Measurements from ENCODE around the gene WARS2. TPM values are rescaled to one million over a fixed set of nuclear protein-coding genes. Genes with fewer than 3 reads are reported as not detected.

Gene WARS2
- total and polyA plus RNA-seq, 7 donors, result 3.4 to 10.8 (median 7.8) TPM

DNA sequence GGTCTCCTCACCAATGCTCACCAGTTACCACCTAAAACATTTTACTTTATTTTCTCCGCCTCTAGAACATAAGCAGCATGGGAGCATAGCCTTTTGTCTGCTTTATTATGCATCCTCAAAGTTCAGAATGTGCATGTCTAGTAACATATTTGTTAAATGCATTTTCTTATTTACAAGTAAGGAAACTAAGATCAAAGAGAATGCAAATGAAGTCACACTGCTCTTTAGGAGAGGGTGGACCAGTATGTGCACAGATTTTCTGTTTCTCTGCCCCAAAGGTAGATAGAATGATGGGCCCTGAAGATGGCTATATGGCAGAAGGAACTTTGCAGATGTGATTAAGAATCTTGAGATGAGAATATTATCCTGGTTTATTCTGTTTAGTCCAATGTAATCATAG, 9.7 kb upstream of the WARS2 start:
- TF ChIP-seq, protein P1, sequence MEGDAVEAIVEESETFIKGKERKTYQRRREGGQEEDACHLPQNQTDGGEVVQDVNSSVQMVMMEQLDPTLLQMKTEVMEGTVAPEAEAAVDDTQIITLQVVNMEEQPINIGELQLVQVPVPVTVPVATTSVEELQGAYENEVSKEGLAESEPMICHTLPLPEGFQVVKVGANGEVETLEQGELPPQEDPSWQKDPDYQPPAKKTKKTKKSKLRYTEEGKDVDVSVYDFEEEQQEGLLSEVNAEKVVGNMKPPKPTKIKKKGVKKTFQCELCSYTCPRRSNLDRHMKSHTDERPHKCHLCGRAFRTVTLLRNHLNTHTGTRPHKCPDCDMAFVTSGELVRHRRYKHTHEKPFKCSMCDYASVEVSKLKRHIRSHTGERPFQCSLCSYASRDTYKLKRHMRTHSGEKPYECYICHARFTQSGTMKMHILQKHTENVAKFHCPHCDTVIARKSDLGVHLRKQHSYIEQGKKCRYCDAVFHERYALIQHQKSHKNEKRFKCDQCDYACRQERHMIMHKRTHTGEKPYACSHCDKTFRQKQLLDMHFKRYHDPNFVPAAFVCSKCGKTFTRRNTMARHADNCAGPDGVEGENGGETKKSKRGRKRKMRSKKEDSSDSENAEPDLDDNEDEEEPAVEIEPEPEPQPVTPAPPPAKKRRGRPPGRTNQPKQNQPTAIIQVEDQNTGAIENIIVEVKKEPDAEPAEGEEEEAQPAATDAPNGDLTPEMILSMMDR (IDR thresholded peaks at IDR 0.05), result no peak
- H3K36me3 ChIP-seq (ENCODE audit: insufficient read depth in 1 of 2, low read depth in 1 of 2), result peaks cover 4 to 20% of the 10 kb centered on the region in 2 donors
- no peaks in the 10 kb centered on the region for H3K27me3 ChIP-seq (ENCODE audit: insufficient read depth in 3 of 3, low read length in 2 of 3)
- no peaks in the 10 kb centered on the region for H3K9me3 ChIP-seq
- WGBS, 3 donors, result 100% methylated on average over 1 of the region's 1 CpG
- intact Hi-C loops (cut with DNase I), result no loop called here
- ATAC-seq, result no peak
- peaks cover 16% of the 10 kb centered on the region for H3K4me1 ChIP-seq
- H3K4me3 ChIP-seq, result no peak overlapping the region
- H3K27ac ChIP-seq, result no peak overlapping the region
- DNase-seq, result no peak

DNA sequence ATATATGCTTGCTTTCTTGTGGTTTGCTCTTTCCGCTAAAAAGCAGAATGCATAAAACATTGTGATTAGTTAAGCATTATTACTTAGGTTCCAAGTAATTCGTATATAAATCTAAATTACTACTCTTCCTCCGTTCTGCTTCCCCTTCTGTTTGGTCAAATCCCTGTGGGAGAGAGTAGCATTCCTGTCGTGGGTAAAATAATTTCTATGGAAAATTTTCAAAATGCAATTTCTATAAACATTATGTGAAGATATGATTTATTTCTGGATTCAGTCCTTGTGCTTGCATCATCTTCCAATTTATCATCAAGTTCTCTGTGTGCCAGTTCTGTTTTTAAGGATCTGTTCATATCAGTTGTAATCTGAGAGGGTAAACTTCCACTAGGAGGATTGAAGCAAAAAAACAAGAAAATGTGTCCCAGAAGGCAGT, 7.2 kb upstream of the WARS2 start:
- intact Hi-C loops (cut with DNase I), result no loop called here
- peaks cover 4 to 22% of the 10 kb centered on the region in 2 donors for H3K36me3 ChIP-seq (ENCODE audit: insufficient read depth in 1 of 2, low read depth in 1 of 2)
- no peaks in the 10 kb centered on the region for H3K27me3 ChIP-seq (ENCODE audit: insufficient read depth in 3 of 3, low read length in 2 of 3)
- DNase-seq (no peak), ATAC-seq (no peak)
- TF ChIP-seq, protein P1 (IDR thresholded peaks at IDR 0.05), result no peak
- no peaks in the 10 kb centered on the region for H3K9me3 ChIP-seq
- H3K4me1 ChIP-seq, result peaks cover 24% of the 10 kb centered on the region
- no peak overlapping the region for H3K4me3 ChIP-seq
- 47 to 59% (median 51%) methylated on average over 4 of the region's 4 CpGs for WGBS, 3 donors
- H3K27ac ChIP-seq, result no peak overlapping the region

DNA sequence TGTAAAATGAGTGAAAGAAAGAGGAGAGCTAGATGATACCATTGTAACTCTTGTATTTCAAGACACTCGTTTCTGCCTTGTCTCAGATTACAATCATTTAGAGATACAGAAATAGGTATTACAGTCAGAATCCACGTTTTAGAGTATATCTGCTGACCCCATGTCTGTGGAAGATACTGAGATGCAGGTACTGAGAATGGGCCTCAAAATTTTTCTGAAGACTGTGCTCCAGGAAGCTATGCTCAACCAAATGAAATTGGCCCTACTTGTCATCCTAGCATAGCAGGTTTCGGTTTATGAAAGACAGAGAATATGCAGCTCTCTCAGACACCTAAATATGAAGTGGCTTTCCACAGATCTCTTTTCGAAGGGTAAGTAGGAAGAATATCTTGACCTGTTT, 6.0 kb upstream of the WARS2 start:
- intact Hi-C loops (cut with DNase I), result no loop called here
- WGBS, 3 donors, result 51 to 63% (median 53%) methylated on average over 4 of the region's 4 CpGs
- DNase-seq (no peak), ATAC-seq (no peak)
- Histone ChIP-seq H3K27ac (no peak overlapping the region), H3K4me3 (no peak overlapping the region), H3K4me1 (peaks cover 34% of the 10 kb centered on the region), H3K36me3 (ENCODE audit: insufficient read depth in 1 of 2, low read depth in 1 of 2) (peaks cover 4 to 22% of the 10 kb centered on the region in 2 donors), H3K27me3 (ENCODE audit: insufficient read depth in 3 of 3, low read length in 2 of 3) (no peaks in the 10 kb centered on the region), H3K9me3 (no peaks in the 10 kb centered on the region)
- TF ChIP-seq, protein P1 (IDR thresholded peaks at IDR 0.05), result no peak

DNA sequence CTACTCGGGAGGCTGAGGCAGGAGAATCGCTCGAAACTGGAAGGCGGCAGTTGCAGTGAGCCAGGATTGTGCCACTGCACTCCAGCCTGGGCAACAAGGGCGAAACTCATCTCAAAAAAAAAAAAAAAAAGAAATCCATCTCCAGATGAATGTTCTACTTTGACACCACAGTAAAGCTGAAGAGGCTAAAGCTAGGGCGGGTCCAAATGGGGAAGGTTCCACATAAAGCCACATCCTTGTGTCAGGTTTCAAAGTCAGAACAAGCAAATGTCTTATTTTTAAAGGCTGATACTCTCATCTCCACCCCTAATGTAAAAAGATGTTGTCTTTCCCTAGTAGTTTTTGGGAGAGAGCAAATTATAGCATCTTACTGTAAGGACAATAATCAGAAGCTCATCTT, 4.4 kb upstream of the WARS2 start:
- H3K4me3 ChIP-seq, result no peak overlapping the region
- ATAC-seq, result no peak
- no peak overlapping the region for H3K27ac ChIP-seq
- intact Hi-C loops (cut with DNase I), result no loop called here
- peaks cover 4 to 22% of the 10 kb centered on the region in 2 donors for H3K36me3 ChIP-seq (ENCODE audit: insufficient read depth in 1 of 2, low read depth in 1 of 2)
- no peaks in the 10 kb centered on the region for H3K27me3 ChIP-seq (ENCODE audit: insufficient read depth in 3 of 3, low read length in 2 of 3)
- no peak for DNase-seq
- H3K4me1 ChIP-seq, result peaks cover 39% of the 10 kb centered on the region
- TF ChIP-seq, protein P1 (IDR thresholded peaks at IDR 0.05), result no peak
- H3K9me3 ChIP-seq, result no peaks in the 10 kb centered on the region
- 99% methylated on average over 6 of the region's 6 CpGs for WGBS, 3 donors

DNA sequence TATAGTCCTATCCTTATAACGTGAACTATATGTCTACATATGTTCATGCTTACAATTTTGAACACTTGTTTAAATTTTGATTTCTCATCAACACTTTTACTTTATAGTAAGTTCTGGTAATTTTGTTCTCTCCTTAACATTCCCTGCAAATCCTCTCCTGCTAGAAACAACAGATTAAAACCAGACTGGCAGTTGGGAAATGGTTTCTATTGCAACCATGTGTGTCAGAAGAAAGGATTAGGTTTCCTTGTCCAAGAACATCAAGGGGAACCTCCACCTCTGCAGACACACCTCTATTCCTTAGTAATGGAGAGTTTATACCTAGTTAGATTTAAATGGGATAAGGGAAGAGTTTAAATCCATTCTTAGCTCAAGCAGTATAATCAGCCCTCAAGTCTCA, 3.3 kb upstream of the WARS2 start:
- no peak overlapping the region for H3K27ac ChIP-seq
- peaks cover 47% of the 10 kb centered on the region for H3K4me1 ChIP-seq
- H3K27me3 ChIP-seq (ENCODE audit: insufficient read depth in 3 of 3, low read length in 2 of 3), result no peaks in the 10 kb centered on the region
- intact Hi-C loops (cut with DNase I), result no loop called here
- 81 to 95% (median 90%) methylated on average over 1 of the region's 1 CpG for WGBS, 3 donors
- TF ChIP-seq, protein P1 (IDR thresholded peaks at IDR 0.05), result no peak
- no peaks in the 10 kb centered on the region for H3K9me3 ChIP-seq
- no peak for ATAC-seq
- no peak for DNase-seq
- H3K36me3 ChIP-seq (ENCODE audit: insufficient read depth in 1 of 2, low read depth in 1 of 2), result peaks cover 4 to 21% of the 10 kb centered on the region in 2 donors
- H3K4me3 ChIP-seq, result no peak overlapping the region
